GM18520 (cell line): Measurements from ENCODE around the gene SYNPO2.
"Not testable (repeated sequence)": the region's sequence is repeated elsewhere in the genome, so short reads cannot be mapped to it uniquely, and the experiment has no call there.

ENCODE experiments used
- ATAC-seq: cut with Tn5 transposase; IDR thresholded peaks from one replicate; pipeline ENCODE4 v1.9.1; 2021; ENCODE audit not compliant: unreplicated experiment

Gene SYNPO2

GRCh38 chr4:118878507-118878906, 10.1 kb upstream of the SYNPO2 start:
- ATAC-seq: not testable (repeated sequence)

GRCh38 chr4:118879409-118879808, 9.2 kb upstream of the SYNPO2 start:
- ATAC-seq: no peak

GRCh38 chr4:118881512-118882146, 7.0 kb upstream of the SYNPO2 start:
- no peak for ATAC-seq

- no peak for ATAC-seq
Measured at GRCh38 chr4:118883861-118884260, 4.8 kb upstream of the SYNPO2 start.

- no peak for ATAC-seq
Measured at GRCh38 chr4:118884716-118885115, 3.9 kb upstream of the SYNPO2 start.

- no peak for ATAC-seq
Measured at GRCh38 chr4:118889312-118889691, 648 bp downstream of the SYNPO2 start.

- no peak for ATAC-seq
Measured at GRCh38 chr4:118894034-118894433, 5.4 kb downstream of the SYNPO2 start.

- ATAC-seq: no peak
Measured at GRCh38 chr4:118898221-118898620, 9.6 kb downstream of the SYNPO2 start.

GRCh38 chr4:118898684-118899138, 10.1 kb downstream of the SYNPO2 start:
- no peak for ATAC-seq

GRCh38 chr4:118904418-118904817, 15.8 kb downstream of the SYNPO2 start:
- ATAC-seq: no peak

- ATAC-seq: no peak
Measured at GRCh38 chr4:118904935-118905334, 16.3 kb downstream of the SYNPO2 start.

GRCh38 chr4:118905566-118905965, 16.9 kb downstream of the SYNPO2 start:
- ATAC-seq: no peak

GRCh38 chr4:118909173-118909956, 20.7 kb downstream of the SYNPO2 start:
- ATAC-seq: no peak

GRCh38 chr4:118910221-118910620, 21.6 kb downstream of the SYNPO2 start:
- no peak for ATAC-seq

GRCh38 chr4:118911238-118911703, 22.6 kb downstream of the SYNPO2 start:
- ATAC-seq: no peak

- ATAC-seq: no peak
Measured at GRCh38 chr4:118915468-118915867, 26.8 kb downstream of the SYNPO2 start.

- ATAC-seq: no peak
Measured at GRCh38 chr4:118916691-118917289, 28.1 kb downstream of the SYNPO2 start.

GRCh38 chr4:118917582-118917981, 28.9 kb downstream of the SYNPO2 start:
- ATAC-seq: no peak

GRCh38 chr4:118918388-118918787, 29.7 kb downstream of the SYNPO2 start:
- no peak for ATAC-seq

GRCh38 chr4:118920247-118920646, 31.6 kb downstream of the SYNPO2 start:
- ATAC-seq: no peak

GRCh38 chr4:118921786-118922185, 33.1 kb downstream of the SYNPO2 start:
- no peak for ATAC-seq

- no peak for ATAC-seq
Measured at GRCh38 chr4:118923891-118924290, 35.2 kb downstream of the SYNPO2 start.
